Fibroblast of skin of left biceps (primary cell): Measurements from ENCODE around the gene TAB3.

Experiments
- DNase-seq, 2 experiments: peaks; one replicate each; pipeline ENCODE4 v3.0.0-alpha.2; 2013; ENCODE audit warnings: low read depth in 2 of 2

The TAB3 gene

GRCh38 chrX:30889147-30890140 is at the start of gene TAB3:
Gene TAB3 (minus strand): TSS chrX:30889254. CDS start chrX:30859588, 29,666 bp downstream.
- DNase-seq = peak; percentile 90 to 92

GRCh38 chrX:30938295-30938694 is 49.2 kb upstream of the TAB3 start:
- DNase-seq = no peak

DNA sequence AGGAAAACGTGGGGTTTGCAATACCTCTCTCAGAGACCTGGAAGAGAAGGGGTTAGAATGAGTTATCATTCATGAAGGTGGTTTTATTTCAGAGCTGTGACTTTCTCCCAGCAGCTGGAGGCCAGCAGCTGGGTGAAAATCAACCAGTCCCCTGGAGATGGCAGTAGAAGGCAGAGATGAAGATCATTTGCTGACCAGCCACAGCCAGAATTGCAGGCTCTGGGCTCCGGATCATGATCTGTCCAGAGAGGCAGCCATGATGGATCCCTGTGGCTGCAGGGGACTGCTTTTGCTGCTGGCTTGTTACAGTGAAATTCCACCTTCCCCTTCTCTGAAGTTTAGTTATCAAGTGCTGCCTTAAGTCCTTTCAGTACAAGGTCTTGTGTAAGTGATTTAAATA is 46.9 kb upstream of the TAB3 start:
- DNase-seq = no peak

- DNase-seq = no peak
Observed at GRCh38 chrX:30931920-30932319, 42.9 kb upstream of the TAB3 start.

- no peak for DNase-seq
Observed at GRCh38 chrX:30930679-30931078, 41.6 kb upstream of the TAB3 start.

- DNase-seq = no peak
Observed at GRCh38 chrX:30930143-30930542, 41.1 kb upstream of the TAB3 start.

DNA sequence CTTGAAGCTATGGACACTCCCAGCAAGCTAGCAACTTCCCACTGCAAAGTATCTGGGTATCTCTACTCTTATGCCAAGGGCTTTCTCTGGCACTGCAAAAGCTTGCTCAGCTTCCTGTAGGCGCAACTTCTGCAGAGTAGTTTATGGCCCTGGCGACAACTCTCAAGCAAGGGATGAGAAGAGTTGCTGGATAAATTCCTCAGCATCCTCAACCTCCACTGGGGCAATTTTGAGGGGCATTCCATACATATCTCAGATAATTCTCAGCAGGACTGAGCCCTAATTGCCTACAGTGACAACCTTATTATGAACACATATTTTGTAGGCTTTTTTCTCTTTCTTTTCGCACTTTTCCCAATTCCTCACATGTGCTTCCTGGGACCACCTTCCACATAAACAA is 31.2 kb upstream of the TAB3 start:
- DNase-seq = no peak

- no peak for DNase-seq
Observed at GRCh38 chrX:30918480-30918879, 29.4 kb upstream of the TAB3 start.

DNA sequence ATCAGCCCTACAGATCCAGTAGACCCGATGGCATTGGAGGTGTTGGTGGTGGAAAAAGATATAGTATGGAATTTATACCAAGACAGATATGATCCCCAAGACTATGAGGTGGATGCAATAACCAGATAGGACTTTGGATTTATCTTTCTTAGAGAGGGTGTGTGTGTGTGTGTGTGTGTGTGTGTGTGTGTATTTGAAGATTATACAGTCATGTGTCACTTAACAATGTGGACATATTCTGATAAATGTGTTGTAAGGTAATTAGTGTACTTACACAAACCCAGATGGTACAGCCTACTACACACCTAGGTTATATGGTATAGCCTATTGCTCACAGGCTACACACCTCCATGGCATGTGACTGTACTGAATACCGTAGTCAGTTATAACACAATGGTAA is 24.4 kb upstream of the TAB3 start:
- no peak for DNase-seq

DNA sequence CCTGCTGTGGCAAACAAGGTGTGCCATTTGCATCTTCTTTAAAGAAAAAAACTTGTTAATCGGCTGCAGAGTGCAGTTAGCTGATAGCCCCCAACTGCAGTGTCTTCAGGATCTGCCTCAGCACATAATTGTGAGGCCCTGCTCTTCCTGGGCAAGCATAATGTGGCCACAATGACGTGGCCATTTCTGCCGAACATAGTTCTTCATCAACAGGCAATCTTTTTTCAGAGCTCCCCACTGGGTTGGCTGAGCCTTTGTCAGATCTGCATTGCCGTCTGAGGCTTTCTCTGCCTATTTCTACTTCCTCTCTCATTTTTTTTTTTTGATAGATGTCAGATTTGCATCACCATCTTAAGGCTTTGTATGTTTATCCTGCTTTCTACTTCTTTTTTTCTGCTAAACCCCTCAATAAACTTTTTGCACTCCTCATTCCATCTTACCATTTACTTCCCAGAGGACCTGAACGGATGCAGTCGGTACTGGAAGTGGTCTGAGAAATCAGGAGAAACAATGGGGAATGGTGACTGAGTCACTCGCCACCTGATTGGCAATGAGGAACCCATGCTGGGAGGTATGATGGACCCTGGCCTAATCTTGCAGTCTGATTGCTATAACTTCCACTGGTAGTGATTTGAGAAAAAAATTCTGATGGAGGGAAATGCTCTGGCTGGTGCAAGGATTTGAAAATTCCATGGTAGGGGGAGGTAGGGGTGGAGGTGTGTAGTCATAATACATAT is 21.2 kb upstream of the TAB3 start:
- no peak for DNase-seq

GRCh38 chrX:30906726-30907125 is 17.7 kb upstream of the TAB3 start:
- DNase-seq = peak; percentile 25 to 38

DNA sequence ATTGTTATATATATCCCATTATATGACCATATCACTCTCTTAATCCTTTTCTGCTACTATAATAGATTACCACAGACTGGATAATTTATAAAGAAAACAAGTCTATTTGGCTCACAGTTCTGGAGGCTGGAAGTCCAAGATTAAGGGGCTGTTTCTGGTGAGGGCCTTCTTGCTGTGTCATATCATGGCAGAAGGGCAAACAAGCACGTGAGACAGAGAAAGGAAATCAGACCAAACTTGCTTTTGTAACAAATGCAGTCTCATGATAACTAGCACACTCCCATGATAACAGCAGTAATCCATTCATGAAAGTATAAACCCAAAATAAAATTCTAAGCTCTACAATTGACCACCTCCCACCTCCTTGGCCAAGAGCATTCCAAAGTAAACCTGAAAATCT is 16.3 kb upstream of the TAB3 start:
- no peak for DNase-seq

GRCh38 chrX:30904632-30905031 is 15.6 kb upstream of the TAB3 start:
- DNase-seq = no peak

GRCh38 chrX:30904186-30904585 is 15.1 kb upstream of the TAB3 start:
- DNase-seq = no peak

- DNase-seq = no peak
Observed at GRCh38 chrX:30900227-30900626, 11.2 kb upstream of the TAB3 start.

DNA sequence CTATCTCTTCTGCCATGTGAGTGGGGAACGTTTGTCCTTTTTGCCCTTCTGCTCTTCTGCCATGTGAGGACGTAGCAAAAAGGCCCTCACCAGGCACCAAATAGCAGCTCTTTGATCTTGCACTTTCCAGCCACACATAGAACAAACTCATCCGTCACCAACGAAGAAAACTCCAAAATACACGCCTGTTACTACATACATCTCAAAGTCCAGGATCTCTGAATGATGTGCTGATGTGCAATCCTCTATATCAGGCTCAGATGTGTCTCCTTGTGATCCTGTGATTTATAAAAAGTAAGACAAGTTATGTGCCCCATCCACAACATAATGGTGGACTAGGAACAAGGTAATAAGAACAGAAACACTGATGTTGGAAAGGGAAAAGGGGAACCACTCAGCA is 9.8 kb upstream of the TAB3 start:
- DNase-seq = no peak

DNA sequence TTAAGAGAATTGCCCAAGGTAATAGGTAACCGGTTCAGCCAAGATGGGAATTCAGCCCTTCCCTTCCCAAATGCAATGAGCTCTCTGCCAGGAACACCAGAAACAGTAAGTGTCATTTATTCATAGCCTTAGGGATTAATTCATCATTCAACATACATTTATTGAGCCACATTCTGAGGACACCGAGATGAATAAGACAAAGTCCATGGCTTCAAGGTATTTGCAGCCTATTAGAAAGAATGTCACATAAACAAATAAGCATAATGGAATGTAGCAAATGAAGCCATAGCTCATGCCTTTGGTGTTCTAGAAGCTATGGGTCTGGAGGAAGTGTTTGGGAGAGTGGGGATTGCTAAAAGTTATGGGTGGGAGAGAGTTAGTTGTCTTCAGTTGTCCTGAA is 6.3 kb upstream of the TAB3 start:
- no peak for DNase-seq

GRCh38 chrX:30893206-30893605 is 4.2 kb upstream of the TAB3 start:
- no peak for DNase-seq

DNA sequence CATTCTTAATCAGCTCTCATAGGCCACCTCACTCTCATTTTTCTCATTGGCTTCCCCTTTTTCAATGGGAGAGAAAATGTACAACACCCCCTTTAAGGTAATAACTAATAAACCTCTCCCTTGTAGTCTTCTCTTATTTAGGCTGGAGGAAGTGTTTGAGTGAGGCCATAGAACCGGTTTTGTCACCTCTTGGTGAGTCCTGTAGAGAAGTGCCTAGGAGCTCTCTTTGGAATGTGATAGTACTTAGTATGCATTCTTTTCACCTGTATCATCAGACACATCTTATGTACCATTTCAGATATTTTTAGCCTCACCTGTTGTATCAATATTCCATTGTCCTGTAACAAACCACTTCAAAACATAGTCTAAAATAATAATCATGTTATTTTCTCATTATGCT is 3.5 kb upstream of the TAB3 start:
- DNase-seq = no peak

GRCh38 chrX:30888526-30889146 is 418 bp downstream of the TAB3 start:
- DNase-seq = no peak

DNA sequence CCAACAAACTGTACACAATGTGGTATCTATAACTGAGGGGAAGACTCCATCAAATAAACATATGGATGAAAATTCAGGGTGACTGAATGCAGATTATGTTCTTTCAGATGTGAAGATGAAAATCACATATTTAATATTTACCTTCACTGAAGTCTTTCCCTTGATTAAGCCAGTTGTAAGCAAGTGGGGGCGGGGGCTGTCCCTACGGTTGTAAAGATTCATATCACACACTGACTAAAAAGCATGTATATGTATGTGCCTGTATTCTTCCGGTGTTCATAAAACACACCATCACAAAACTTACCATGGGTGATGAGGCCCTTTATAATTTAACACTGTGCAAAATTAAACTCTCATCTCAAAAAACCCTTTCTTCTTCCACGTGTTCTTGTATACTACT is 1.3 kb downstream of the TAB3 start:
- no peak for DNase-seq

- DNase-seq = no peak
Observed at GRCh38 chrX:30887288-30887687, 1.8 kb downstream of the TAB3 start.
